Measurements from ENCODE around the gene GINM1. TPM values are rescaled to one million over a fixed set of nuclear protein-coding genes. Genes with fewer than 3 reads are reported as not detected.

The GINM1 gene
- total and polyA plus RNA-seq, 2 of the 8 experiments (the other 6 are each of a cell fraction or from before 2014, with no cell fraction given) = 5.1 to 21.6 TPM

GRCh38 chr6:149586149-149586548, 20.0 kb downstream of the GINM1 start:
- Histone ChIP-seq H4K91ac (replicated peaks; ENCODE audit: insufficient read length, low read length) (no peak overlapping the region), H3K79me2 (ENCODE audit: control insufficient read depth in 1 of 2, insufficient read depth in 2 of 2, low read length in 2 of 2) (no peaks in the 10 kb centered on the region), H3K79me1 (ENCODE audit: low read depth, low read length) (no peaks in the 10 kb centered on the region; the same call in 1 of the 2 replicates), H2AK5ac (ENCODE audit: low read depth, low read length) (no peak overlapping the region), H2AFZ (ENCODE audit: low read length) (no peak overlapping the region), H3K18ac (ENCODE audit: extremely low read depth, low read length) (no peak overlapping the region), H2BK5ac (ENCODE audit: low read depth, low read length) (no peak overlapping the region), H2BK15ac (ENCODE audit: low read length) (no peak overlapping the region), H3K4me2 (ENCODE audit: insufficient read depth in 1 of 2, low read depth in 2 of 2, low read length in 2 of 2) (no peak overlapping the region), H2BK20ac (ENCODE audit: low read length) (no peak overlapping the region), H3K4me1 (replicated peaks in 1 of 4; ENCODE audit: control insufficient read depth in 3 of 4, insufficient read depth in 4 of 4, low read length in 3 of 4) (no peaks in the 10 kb centered on the region), H3K27me3 (replicated peaks in 1 of 4; ENCODE audit: control insufficient read depth in 3 of 4, extremely low read depth in 1 of 4, insufficient read depth in 3 of 4, low read length in 3 of 4) (no peaks in the 10 kb centered on the region), H2BK120ac (replicated peaks; ENCODE audit: low read depth, low read length) (no peak overlapping the region), H4K8ac (ENCODE audit: extremely low read depth, insufficient read depth, low read length) (no peak overlapping the region), H3K4ac (replicated peaks; ENCODE audit: insufficient read length, low read depth, low read length) (no peak overlapping the region), H3K4me3 (ENCODE audit: extremely low read depth in 1 of 4, insufficient read depth in 2 of 4, low read depth in 3 of 4, low read length in 4 of 4) (no peak overlapping the region), H3K9me3 (ENCODE audit: insufficient read depth in 2 of 2, low read depth in 1 of 2, low read length in 1 of 2) (no peaks in the 10 kb centered on the region), H3K56ac (replicated peaks; ENCODE audit: insufficient read length, low read depth, low read length) (no peak overlapping the region), H3K23ac (ENCODE audit: insufficient read length) (no peak overlapping the region), H3K27ac (ENCODE audit: low read depth, low read length) (no peak overlapping the region), H2BK12ac (ENCODE audit: low read depth, low read length) (no peak overlapping the region), H3K36me3 (ENCODE audit: control insufficient read depth in 2 of 4, insufficient read depth in 4 of 4, low read length in 3 of 4) (peaks cover 4 to 56% (median 21%) of the 10 kb centered on the region in 4 experiments), H4K20me1 (replicated peaks in 1 of 2; ENCODE audit: control insufficient read depth in 1 of 2, insufficient read depth in 2 of 2, low read length in 2 of 2) (peaks cover 2% of the 10 kb centered on the region in 2 experiments), H3K23me2 (ENCODE audit: low read depth, low read length) (no peaks in the 10 kb centered on the region), H3K9ac (replicated peaks in 1 of 4; ENCODE audit: extremely low read depth in 1 of 4, low read depth in 3 of 4, low read length in 3 of 4) (no peak overlapping the region), H3K14ac (ENCODE audit: insufficient read length) (no peak overlapping the region), H4K5ac (ENCODE audit: insufficient read length, low read depth, low read length) (no peak overlapping the region)
- TF ChIP-seq NANOG (IDR thresholded peaks at IDR 0.05; ENCODE audit: insufficient read depth, low read depth, low read length, poor library complexity, severe bottlenecking) (no peak), KDM5A (IDR thresholded peaks at IDR 0.05; ENCODE audit: low read length) (no peak), SIX5 (IDR thresholded peaks at IDR 0.05; ENCODE audit: low read depth, low read length) (no peak), SP2 (IDR thresholded peaks at IDR 0.05; ENCODE audit: low read length) (no peak), RAD21 (IDR thresholded peaks at IDR 0.05 in 1 of 2, conservative IDR thresholded peaks at IDR 0.05 in 1 of 2; ENCODE audit: low read depth in 2 of 2, low read length in 2 of 2) (no peak), POLR2AphosphoS5 (IDR thresholded peaks at IDR 0.05; ENCODE audit: low read depth, low read length) (no peak), SIRT6 (IDR thresholded peaks at IDR 0.05; ENCODE audit: low read length) (no peak), SIN3A (conservative IDR thresholded peaks at IDR 0.05 in 1 of 2, IDR thresholded peaks at IDR 0.05 in 1 of 2; ENCODE audit: low read depth in 1 of 2, low read length in 2 of 2) (no peak), BRCA1 (IDR thresholded peaks at IDR 0.05; ENCODE audit: low read depth, low read length) (no peak), PHF8 (conservative IDR thresholded peaks at IDR 0.05; ENCODE audit: low read depth, low read length) (no peak), TCF12 (IDR thresholded peaks at IDR 0.05; ENCODE audit: low read depth, low read length) (no peak), SUZ12 (IDR thresholded peaks at IDR 0.05; ENCODE audit: low read length) (no peak)
- no peak for DNase-seq (ENCODE audit: low read depth in 1 of 2, low spot score in 2 of 2)
- WGBS, 2 experiments (ENCODE audit: extremely low coverage in 1 of 2, insufficient coverage in 1 of 2, insufficient read length in 1 of 2, insufficient replicate concordance in 2 of 2, low coverage in 1 of 2, low lambda C conversion rate in 2 of 2, missing lambda C conversion rate in 1 of 2) = 97% methylated on average over 2 of the region's 2 CpGs; no CpG with 5 or more reads in 1 of the 2 experiments
- ChIA-PET CTCF (ENCODE audit: partially characterized antibody) (no interaction called here), POLR2A (ENCODE audit: partially characterized antibody) (interaction anchor here (0.8 to 5.3 kb wide), 4 partner anchors 11 to 27 kb away, joined by 3 to 24 read pairs (median 4); no protein-coding TSS in a partner anchor)
- no peak for FAIRE-seq

Measured in H1 (cell line).